BJ (cell line): Measurements from ENCODE around the gene DDO. TPM values are rescaled to one million over a fixed set of nuclear protein-coding genes. Genes with fewer than 3 reads are reported as not detected.

Experiments
- CTCF ChIA-PET: fragments of 350-600 bp; formaldehyde crosslinking; extraction: SDS; loops from one replicate; lab custom pipeline; 2021; ENCODE audit warnings: antibody characterized with exemption, inconsistent platforms; lab: Yijun Ruan, JAX
- POLR2A ChIA-PET: fragments of 300-600 bp; sonication (Branson Sonifier 250); formaldehyde crosslinking; extraction: SDS; loops from one replicate; lab custom pipeline; 2021; ENCODE audit warnings: antibody characterized with exemption; lab: Charles Lee
- DNase-seq: peaks from one replicate; pipeline ENCODE4 v3.0.0-alpha.2; 2011; ENCODE audit warnings: low read depth
- H3K27me3 ChIP-seq: 2 replicates; pipeline ENCODE4 v1.6.0; 2011; ENCODE audit warnings: low read length; ENCODE audit not compliant: control insufficient read depth, insufficient read depth
- H3K36me3 ChIP-seq: 2 replicates; pipeline ENCODE4 v1.5.1; 2011; ENCODE audit warnings: low read length; ENCODE audit not compliant: control insufficient read depth, insufficient read depth
- H3K4me3 ChIP-seq: 2 replicates; pipeline ENCODE4 v1.5.1; 2011; ENCODE audit warnings: low read depth, mild to moderate bottlenecking, control low read depth, low read length
- polyA plus RNA-seq: library from polyadenylated mRNA; depleted of rRNA; stranded (reverse); fragments of >200 nt; gene quantifications from 2 replicates; pipeline ENCODE4 v1.2.3, GENCODE V29; 2011
- TF ChIP-seq, protein P1 (sequence below): IDR thresholded peaks from 2 replicates; pipeline ENCODE4 v1.5.1; 2011; ENCODE audit warnings: low read depth, mild to moderate bottlenecking, control low read depth, inconsistent platforms, low read length, moderate library complexity; ENCODE audit not compliant: insufficient read depth

DDO gene
- polyA plus RNA-seq, 1 experiment, result 0.16 TPM

DNA sequence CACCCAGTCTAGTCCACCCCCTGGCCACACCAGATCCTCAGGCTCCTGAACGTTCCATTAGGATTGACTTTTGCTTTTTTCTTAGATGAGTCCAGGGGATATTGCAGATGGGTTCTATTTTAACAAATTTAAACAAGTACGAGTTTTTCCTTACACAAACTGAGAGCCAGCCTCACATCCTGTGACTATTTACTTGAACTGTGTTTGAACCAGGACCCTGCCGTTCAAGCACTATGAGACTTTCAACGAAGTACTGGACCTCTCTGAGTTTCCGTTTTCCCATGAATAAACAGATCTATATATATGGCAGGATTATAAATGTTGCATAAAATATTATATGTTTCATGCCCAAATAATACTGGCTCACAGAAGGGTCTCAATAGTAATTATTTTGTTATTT lies 55.8 kb downstream of the DDO start:
- Histone ChIP-seq H3K4me3 (no peak overlapping the region), H3K36me3 (no peaks in the 10 kb centered on the region), H3K27me3 (peaks cover 24% of the 10 kb centered on the region)
- POLR2A ChIA-PET, result no interaction called here
- DNase-seq, result no peak
- TF ChIP-seq, protein P1, sequence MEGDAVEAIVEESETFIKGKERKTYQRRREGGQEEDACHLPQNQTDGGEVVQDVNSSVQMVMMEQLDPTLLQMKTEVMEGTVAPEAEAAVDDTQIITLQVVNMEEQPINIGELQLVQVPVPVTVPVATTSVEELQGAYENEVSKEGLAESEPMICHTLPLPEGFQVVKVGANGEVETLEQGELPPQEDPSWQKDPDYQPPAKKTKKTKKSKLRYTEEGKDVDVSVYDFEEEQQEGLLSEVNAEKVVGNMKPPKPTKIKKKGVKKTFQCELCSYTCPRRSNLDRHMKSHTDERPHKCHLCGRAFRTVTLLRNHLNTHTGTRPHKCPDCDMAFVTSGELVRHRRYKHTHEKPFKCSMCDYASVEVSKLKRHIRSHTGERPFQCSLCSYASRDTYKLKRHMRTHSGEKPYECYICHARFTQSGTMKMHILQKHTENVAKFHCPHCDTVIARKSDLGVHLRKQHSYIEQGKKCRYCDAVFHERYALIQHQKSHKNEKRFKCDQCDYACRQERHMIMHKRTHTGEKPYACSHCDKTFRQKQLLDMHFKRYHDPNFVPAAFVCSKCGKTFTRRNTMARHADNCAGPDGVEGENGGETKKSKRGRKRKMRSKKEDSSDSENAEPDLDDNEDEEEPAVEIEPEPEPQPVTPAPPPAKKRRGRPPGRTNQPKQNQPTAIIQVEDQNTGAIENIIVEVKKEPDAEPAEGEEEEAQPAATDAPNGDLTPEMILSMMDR, result no peak
- CTCF ChIA-PET, result no interaction called here

DNA sequence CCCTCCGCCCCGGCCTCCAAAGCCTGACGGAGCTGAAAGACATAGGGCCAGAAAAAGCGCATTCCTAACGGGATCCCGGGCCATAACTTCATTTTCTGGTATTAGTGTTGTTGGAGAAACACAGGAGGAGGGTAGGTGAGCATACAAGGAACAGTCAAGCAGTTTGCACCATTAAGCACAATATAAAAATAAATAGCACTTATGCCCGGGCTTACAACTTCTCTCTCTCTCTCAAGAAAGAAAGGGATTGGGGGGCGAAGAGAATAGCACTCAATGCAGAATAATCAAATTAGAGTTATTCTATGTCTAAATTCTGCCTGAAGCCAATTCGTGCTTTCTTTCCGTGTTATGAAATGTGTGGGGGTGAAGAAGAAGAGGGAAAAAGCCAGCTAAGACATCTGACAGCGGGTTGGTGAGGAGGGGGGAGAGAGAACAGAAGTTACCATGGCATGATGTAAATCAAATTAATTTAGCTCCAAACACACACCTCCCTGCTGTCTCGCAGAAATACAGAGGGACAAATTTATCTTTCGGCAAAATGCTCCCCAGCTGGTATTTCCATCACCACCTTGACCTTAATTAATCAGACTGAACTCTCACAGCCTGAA lies 56.7 kb downstream of the DDO start:
- H3K27me3 ChIP-seq, result peaks cover 18% of the 10 kb centered on the region
- peak overlapping the region; percentile 39 for H3K4me3 ChIP-seq
- ChIA-PET CTCF (interaction anchor here (1.0 to 1.2 kb wide), 2 partner anchors 20 to 31 kb away, joined by 3 to 4 read pairs; no protein-coding TSS in a partner anchor), POLR2A (no interaction called here)
- no peaks in the 10 kb centered on the region for H3K36me3 ChIP-seq
- DNase-seq, result no peak
- TF ChIP-seq, protein P1, result no peak

DNA sequence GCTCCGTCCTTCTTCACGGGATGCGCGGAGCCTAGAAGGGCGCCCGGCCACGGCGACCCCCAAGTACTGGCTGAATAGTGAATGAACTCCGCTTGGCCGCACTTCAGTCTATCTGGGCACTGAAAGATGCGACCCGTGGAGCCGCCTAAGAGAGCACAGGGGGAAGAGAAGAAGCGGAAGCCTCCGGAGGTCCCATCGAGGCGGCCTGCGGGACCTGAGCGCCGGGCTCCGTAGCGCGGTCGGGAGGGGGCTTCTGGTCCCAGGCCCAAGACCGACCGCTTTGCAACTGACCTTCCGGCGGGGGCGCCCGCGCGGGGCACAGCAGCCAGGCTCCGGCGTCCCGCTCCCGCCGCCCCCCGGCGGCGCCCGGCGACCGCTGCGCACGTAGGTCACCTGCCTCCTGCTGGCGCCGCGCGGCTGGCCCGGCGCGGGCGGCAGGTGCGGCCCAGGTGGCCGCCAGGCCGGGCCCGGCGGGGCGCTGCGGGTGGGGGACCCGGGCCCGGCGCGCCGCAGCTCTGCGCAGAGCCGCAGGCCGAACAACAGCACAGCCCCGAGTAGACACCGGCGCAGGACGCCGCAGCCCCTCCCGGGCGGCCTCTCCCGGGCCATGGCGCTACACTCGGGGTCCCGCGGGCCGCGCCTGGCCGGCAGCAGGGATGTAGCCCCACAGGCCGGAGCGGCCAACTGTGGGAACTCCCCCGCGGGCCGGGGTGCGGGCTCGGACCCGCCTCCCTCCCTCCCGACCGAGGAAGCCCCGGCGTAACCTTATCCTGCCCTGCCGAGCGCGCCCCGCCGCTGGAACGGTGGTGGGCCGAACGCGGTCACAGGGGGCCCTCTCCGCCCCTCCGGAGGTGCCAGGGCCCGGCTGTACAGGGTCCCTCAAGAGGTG lies 57.5 kb downstream of the DDO start, which contains the start of gene METTL24:
TSS of gene METTL24 (minus strand) at position 686 of the 889 bp plus-strand sequence. CDS start at position 609, 77 bp downstream.
- ChIA-PET POLR2A (no interaction called here), CTCF (interaction anchor here (1.0 to 1.2 kb wide), 2 partner anchors 19 to 32 kb away, joined by 3 to 4 read pairs; no protein-coding TSS in a partner anchor)
- peak within 1 kb of the TSS; percentile 39 for H3K4me3 ChIP-seq
- no peaks in the 10 kb centered on the region for H3K36me3 ChIP-seq
- H3K27me3 ChIP-seq, result peaks cover 18% of the 10 kb centered on the region
- DNase-seq, result no peak
- TF ChIP-seq, protein P1, result no peak

DNA sequence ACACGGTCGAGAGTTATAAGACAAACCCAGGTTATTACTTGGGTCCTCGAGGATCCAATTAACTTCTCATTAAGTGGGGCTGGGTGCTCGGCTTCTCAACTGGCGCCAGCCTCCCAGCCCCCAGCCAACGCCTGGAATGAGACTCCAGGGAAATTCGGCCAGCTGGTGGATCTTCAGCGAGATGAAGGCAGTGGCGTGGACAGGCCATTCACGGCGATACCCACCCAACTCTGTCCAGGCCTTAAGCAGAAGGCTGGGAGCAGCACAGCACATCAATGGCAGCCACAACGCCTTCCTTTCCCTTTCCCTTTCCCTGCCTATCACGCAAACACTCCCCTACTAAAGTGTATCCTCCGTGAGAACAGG lies 58.1 kb downstream of the DDO start:
- POLR2A ChIA-PET, result no interaction called here
- Histone ChIP-seq H3K27me3 (peaks cover 16% of the 10 kb centered on the region), H3K4me3 (peak overlapping the region; percentile 39), H3K36me3 (no peaks in the 10 kb centered on the region)
- TF ChIP-seq, protein P1, result no peak
- no peak for DNase-seq
- CTCF ChIA-PET, result no interaction called here

DNA sequence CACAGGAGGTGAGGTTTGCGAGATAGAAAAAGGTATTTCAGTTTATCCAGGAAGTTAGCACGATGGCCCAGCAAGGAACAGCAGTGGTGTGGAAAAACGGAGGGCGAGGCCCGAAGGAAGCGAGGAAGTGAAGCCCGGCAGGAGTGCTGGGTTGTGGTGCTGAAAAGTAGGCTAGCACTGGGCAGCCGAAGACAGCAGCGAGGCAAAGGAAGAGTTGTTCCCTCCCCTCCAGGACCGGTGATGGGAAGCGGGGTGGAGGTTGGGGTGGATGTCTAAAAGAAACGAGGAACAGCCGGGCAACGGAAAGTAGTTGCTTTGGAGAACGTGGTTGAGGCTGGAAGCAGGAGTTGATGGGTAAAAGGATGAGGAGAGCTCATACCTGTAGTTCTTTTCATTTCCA lies 58.6 kb downstream of the DDO start:
- H3K27me3 ChIP-seq, result peaks cover 16% of the 10 kb centered on the region
- POLR2A ChIA-PET, result no interaction called here
- CTCF ChIA-PET, result no interaction called here
- H3K4me3 ChIP-seq, result no peak overlapping the region
- DNase-seq, result no peak
- TF ChIP-seq, protein P1, result no peak
- no peaks in the 10 kb centered on the region for H3K36me3 ChIP-seq
